ENCODE data around the gene BMP8B. TPM values are rescaled to one million over a fixed set of nuclear protein-coding genes. Genes with fewer than 3 reads are reported as not detected.

Gene BMP8B
- total RNA-seq, 1 donor from 2014 or later = 0.16 TPM

GRCh38 chr1:39729842-39730241 lies 58.8 kb downstream of the BMP8B start:
- no peak overlapping the region for H3K4me3 ChIP-seq (ENCODE audit: insufficient read depth, low read depth, low read length)
- Mint-ChIP-seq H3K9me3 (ENCODE audit: unreplicated experiment) (no peaks in the 10 kb centered on the region), H3K36me3 (ENCODE audit: low read depth, unreplicated experiment) (no peaks in the 10 kb centered on the region), H3K4me3 (ENCODE audit: unreplicated experiment) (no peak overlapping the region), H3K27ac (ENCODE audit: unreplicated experiment) (no peak overlapping the region), H3K4me1 (ENCODE audit: low read depth, unreplicated experiment) (peaks cover 14% of the 10 kb centered on the region), H3K27me3 (ENCODE audit: low read depth, unreplicated experiment) (peaks cover 83% of the 10 kb centered on the region)
- H3K79me2 ChIP-seq (ENCODE audit: insufficient read depth, low read length) = no peaks in the 10 kb centered on the region
- no peak overlapping the region for H3K27ac ChIP-seq (ENCODE audit: low read depth, low read length)
- no peaks in the 10 kb centered on the region for H3K36me3 ChIP-seq (ENCODE audit: insufficient read depth, low read length)
- no peaks in the 10 kb centered on the region for H4K20me1 ChIP-seq (ENCODE audit: insufficient read depth, low read length)
- H3K9me3 ChIP-seq (ENCODE audit: insufficient read depth, low read depth, low read length) = no peaks in the 10 kb centered on the region
- FAIRE-seq (no peak), DNase-seq (ENCODE audit: low read depth) (no peak)
- H3K9ac ChIP-seq (ENCODE audit: low read length) = no peak overlapping the region
- H3K27me3 ChIP-seq (ENCODE audit: insufficient read depth, low read length) = peaks cover 75% of the 10 kb centered on the region
- no peak overlapping the region for H3K4me2 ChIP-seq (ENCODE audit: low read length)
- H2AFZ ChIP-seq (ENCODE audit: low read depth, low read length) = no peak overlapping the region
- H3K4me1 ChIP-seq (ENCODE audit: insufficient read depth, low read length) = no peaks in the 10 kb centered on the region
- no peak for TF ChIP-seq EZH2 (IDR thresholded peaks at IDR 0.05; ENCODE audit: insufficient read depth, low read length)
- no peak for TF ChIP-seq CTCF (IDR thresholded peaks at IDR 0.05; ENCODE audit: insufficient read depth, low read depth, low read length)

GRCh38 chr1:39729030-39729429 lies 59.6 kb downstream of the BMP8B start:
- H3K27ac ChIP-seq (ENCODE audit: low read depth, low read length) = no peak overlapping the region
- Mint-ChIP-seq H3K4me3 (ENCODE audit: unreplicated experiment) (no peak overlapping the region), H3K4me1 (ENCODE audit: low read depth, unreplicated experiment) (peaks cover 14% of the 10 kb centered on the region), H3K36me3 (ENCODE audit: low read depth, unreplicated experiment) (peaks cover 3% of the 10 kb centered on the region), H3K27me3 (ENCODE audit: low read depth, unreplicated experiment) (peaks cover 83% of the 10 kb centered on the region), H3K27ac (ENCODE audit: unreplicated experiment) (no peak overlapping the region), H3K9me3 (ENCODE audit: unreplicated experiment) (no peaks in the 10 kb centered on the region)
- TF ChIP-seq CTCF (IDR thresholded peaks at IDR 0.05; ENCODE audit: insufficient read depth, low read depth, low read length) (no peak), EZH2 (IDR thresholded peaks at IDR 0.05; ENCODE audit: insufficient read depth, low read length) (no peak)
- H3K9me3 ChIP-seq (ENCODE audit: insufficient read depth, low read depth, low read length) = no peaks in the 10 kb centered on the region
- no peaks in the 10 kb centered on the region for H3K79me2 ChIP-seq (ENCODE audit: insufficient read depth, low read length)
- peaks cover 79% of the 10 kb centered on the region for H3K27me3 ChIP-seq (ENCODE audit: insufficient read depth, low read length)
- H4K20me1 ChIP-seq (ENCODE audit: insufficient read depth, low read length) = no peaks in the 10 kb centered on the region
- DNase-seq (ENCODE audit: low read depth) (peak; percentile 26), FAIRE-seq (no peak)
- no peak overlapping the region for H3K4me3 ChIP-seq (ENCODE audit: insufficient read depth, low read depth, low read length)
- no peak overlapping the region for H2AFZ ChIP-seq (ENCODE audit: low read depth, low read length)
- no peak overlapping the region for H3K9ac ChIP-seq (ENCODE audit: low read length)
- H3K36me3 ChIP-seq (ENCODE audit: insufficient read depth, low read length) = no peaks in the 10 kb centered on the region
- no peaks in the 10 kb centered on the region for H3K4me1 ChIP-seq (ENCODE audit: insufficient read depth, low read length)
- H3K4me2 ChIP-seq (ENCODE audit: low read length) = no peak overlapping the region

GRCh38 chr1:39727932-39728317 lies 60.7 kb downstream of the BMP8B start:
- Histone ChIP-seq H3K27me3 (ENCODE audit: insufficient read depth, low read length) (peaks cover 72% of the 10 kb centered on the region), H3K79me2 (ENCODE audit: insufficient read depth, low read length) (no peaks in the 10 kb centered on the region), H3K9ac (ENCODE audit: low read length) (no peak overlapping the region), H3K27ac (ENCODE audit: low read depth, low read length) (no peak overlapping the region), H3K9me3 (ENCODE audit: insufficient read depth, low read depth, low read length) (no peaks in the 10 kb centered on the region), H3K36me3 (ENCODE audit: insufficient read depth, low read length) (no peaks in the 10 kb centered on the region), H2AFZ (ENCODE audit: low read depth, low read length) (no peak overlapping the region), H4K20me1 (ENCODE audit: insufficient read depth, low read length) (no peaks in the 10 kb centered on the region), H3K4me1 (ENCODE audit: insufficient read depth, low read length) (no peaks in the 10 kb centered on the region), H3K4me3 (ENCODE audit: insufficient read depth, low read depth, low read length) (no peak overlapping the region), H3K4me2 (ENCODE audit: low read length) (no peak overlapping the region)
- Mint-ChIP-seq H3K4me3 (ENCODE audit: unreplicated experiment) (no peak overlapping the region), H3K36me3 (ENCODE audit: low read depth, unreplicated experiment) (peaks cover 3% of the 10 kb centered on the region), H3K9me3 (ENCODE audit: unreplicated experiment) (no peaks in the 10 kb centered on the region), H3K27ac (ENCODE audit: unreplicated experiment) (no peak overlapping the region), H3K4me1 (ENCODE audit: low read depth, unreplicated experiment) (peaks cover 9% of the 10 kb centered on the region), H3K27me3 (ENCODE audit: low read depth, unreplicated experiment) (peaks cover 76% of the 10 kb centered on the region)
- DNase-seq (ENCODE audit: low read depth) (no peak), FAIRE-seq (no peak)
- TF ChIP-seq CTCF (IDR thresholded peaks at IDR 0.05; ENCODE audit: insufficient read depth, low read depth, low read length) = no peak
- TF ChIP-seq EZH2 (IDR thresholded peaks at IDR 0.05; ENCODE audit: insufficient read depth, low read length) = no peak

All from astrocyte (in vitro differentiated cells and primary cell).